Dermis microvascular lymphatic vessel endothelial cell (primary cell): Measurements from ENCODE around the gene TLCD1. TPM values are rescaled to one million over a fixed set of nuclear protein-coding genes. Genes with fewer than 3 reads are reported as not detected.

ENCODE experiments used
- DNase-seq, 2 donors: peaks; one replicate each; pipeline versions ENCODE4 v3.0.0 to v3.0.0-alpha.2; 2010; ENCODE audit warnings: low read depth in 2 of 2
- total RNA-seq: library from RNA; depleted of rRNA; stranded (reverse); fragments of >200 nt; gene quantifications from 2 replicates; pipeline ENCODE4 v1.2.1, GENCODE V29; 2014

Gene TLCD1
- 0.89 and 1.5 TPM in 2 replicates for total RNA-seq

- peak in 1 of 2 donors; percentile 50 for DNase-seq
Measured at GRCh38 chr17:28726226-28726626, at the start of gene TLCD1. Gene TLCD1, minus strand, starts transcription at chr17:28726233. Its CDS starts 136 bp downstream, at chr17:28726097.

GRCh38 chr17:28774206-28774605, 48.2 kb upstream of the TLCD1 start:
- no peak for DNase-seq

GRCh38 chr17:28773736-28774135, 47.7 kb upstream of the TLCD1 start:
- DNase-seq: no peak

DNA sequence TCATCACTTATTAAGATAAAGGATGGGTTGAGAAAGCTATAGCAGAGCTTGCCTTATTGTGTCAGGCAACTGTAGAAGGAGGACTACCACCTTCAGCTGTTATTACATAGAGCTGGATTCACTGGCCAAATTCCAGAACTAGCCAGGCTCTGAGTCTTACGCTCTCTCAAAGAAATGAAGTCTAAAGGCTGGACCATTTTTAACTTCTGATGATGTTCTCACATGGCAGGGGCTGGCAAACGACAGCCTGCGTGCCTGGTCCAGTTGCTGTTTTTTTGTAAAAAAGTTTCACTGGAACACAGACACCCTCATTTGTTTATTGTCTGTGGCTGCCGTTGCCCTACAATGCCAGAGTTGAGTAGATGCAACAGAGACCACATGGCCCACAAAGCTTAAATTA, 39.0 kb upstream of the TLCD1 start:
- no peak for DNase-seq

- DNase-seq: peak; percentile 55 to 77
Measured at GRCh38 chr17:28763804-28764266, 37.8 kb upstream of the TLCD1 start.

GRCh38 chr17:28763137-28763799, 37.2 kb upstream of the TLCD1 start:
- no peak for DNase-seq

DNA sequence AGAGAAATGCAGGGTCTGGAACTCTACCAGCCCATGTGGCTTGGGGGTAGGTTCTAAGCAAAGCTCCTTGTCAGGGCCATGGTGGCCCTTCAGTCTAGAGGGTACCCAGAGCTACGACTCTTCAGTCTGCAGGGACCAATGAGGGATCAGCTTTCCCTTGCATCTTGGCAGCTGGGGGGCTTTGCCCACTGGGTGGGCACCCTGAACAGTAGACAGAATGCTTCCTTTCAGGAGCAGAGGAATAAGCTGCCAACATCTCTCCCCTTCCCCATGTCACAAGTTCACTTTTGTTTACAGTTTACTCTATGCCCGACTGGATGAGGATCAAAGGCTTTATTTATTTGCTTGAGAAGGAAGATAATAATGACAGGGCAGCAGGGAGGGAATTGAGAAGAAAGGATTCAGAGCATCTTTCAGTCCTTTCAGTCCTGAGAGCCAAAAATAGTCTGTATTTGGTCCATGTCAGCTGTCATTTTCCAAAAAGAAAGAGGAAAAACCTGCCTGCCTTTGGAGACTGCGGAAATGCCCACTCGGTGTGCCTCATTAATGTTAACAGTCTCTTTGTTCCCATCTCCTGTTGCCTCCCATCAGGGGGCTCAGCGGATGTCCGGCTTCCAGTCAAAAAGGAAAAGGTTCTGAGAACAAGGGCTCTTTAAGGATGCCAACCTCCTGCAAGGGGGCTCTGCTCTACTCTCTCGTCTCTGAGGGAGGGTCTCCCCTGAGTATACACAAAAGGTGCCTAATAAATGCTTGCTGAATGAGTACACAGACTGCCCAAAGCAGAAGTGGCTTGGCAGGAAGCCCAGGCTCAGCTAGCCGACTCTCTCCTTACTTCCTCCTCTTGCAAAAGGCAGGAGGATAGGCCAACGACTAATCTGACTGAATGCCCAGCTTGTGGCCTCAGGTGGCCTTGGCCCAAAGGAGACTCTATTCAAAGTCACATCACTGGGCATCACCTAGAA, 34.8 kb upstream of the TLCD1 start:
- DNase-seq: peak in 1 of 2 donors; percentile 63

DNA sequence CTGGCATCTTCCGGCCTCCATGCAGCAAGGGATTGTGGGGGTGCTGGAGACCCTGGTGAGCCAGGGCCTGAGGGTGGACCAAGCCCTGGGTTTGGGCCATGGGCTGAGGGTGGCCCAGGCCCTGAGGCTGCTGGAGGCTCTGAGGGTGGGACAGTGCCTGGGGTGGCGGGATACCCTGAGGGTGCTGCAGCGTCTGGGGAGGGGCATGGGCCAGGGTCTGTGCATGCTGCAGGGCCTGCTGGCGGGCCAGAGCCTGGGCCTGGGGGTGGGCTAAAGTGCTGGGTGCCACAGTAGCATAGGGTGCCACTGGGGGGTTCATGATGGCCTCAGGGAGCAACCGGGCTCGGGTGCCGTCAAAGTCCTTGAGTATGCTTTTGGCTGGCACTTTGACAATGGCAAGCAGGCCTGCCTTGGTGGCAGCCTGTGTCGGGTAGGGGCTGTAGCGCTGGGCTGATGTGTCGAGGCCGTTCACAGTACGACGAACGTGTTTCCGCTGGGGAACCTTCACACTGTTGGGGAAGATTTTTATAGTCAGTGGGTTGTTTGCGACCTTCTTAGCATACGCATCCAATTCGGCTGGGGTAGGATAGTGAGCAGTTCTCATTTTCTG, 33.3 kb upstream of the TLCD1 start:
- no peak for DNase-seq

DNA sequence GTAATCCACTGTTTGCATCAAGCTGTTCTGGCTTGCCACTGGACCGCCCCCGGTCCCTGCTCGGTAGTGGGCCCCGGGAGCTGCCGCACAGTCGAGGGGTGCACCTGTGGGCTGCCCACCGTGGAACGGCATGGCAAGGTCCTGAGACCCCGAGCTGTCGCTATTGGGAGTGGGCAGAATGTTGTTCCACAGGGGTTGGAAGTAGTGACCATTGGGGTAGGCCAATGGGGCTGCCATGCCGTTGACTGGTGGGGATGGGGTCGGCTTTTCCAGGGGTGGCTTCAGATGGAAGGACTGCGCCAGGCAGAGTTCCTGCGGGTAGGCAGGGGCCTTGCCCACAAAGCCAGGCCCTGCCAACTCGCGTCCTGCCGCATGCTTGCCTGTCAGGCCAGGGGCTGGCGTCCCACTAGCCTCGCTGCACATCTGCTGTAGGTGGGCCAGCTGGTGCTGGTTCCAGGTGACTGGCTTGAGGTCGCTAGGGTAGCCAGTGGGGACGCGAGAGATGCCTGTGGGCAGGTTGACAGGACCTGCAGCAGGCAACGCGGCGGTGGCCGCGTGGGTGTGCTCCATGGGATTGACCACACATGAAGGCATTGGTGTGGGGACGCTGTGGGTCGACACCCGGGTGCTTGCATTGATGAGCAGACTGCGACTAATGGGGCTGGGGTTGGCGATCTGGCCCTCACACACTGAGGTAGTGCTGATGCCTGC, 32.5 kb upstream of the TLCD1 start:
- no peak for DNase-seq

GRCh38 chr17:28756049-28756804, 30.2 kb upstream of the TLCD1 start:
- no peak for DNase-seq

DNA sequence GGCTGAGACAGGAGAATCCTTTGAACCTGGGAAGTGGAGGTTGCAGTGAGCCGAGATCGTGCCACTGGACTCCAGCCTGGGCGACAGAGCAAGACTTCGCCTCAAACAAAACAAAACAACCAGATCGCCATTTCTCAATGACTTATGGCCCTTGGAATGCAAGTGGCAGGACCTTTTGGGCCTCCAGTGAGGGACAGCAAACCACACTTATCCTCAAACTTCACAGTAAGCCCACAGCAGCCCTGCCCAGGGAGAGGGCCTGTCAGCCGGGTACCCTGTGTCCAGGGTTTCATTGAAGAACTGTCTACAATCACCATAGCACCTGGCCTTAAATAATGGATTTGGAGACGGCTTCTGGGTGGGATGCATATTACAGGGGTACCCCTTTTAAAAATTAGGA, 29.5 kb upstream of the TLCD1 start:
- no peak for DNase-seq

GRCh38 chr17:28751600-28752366, 25.8 kb upstream of the TLCD1 start:
- DNase-seq: no peak

- DNase-seq: peak; percentile 85 to 92
Measured at GRCh38 chr17:28750178-28751047, 24.4 kb upstream of the TLCD1 start.

GRCh38 chr17:28749516-28750177, 23.6 kb upstream of the TLCD1 start:
- no peak for DNase-seq

DNA sequence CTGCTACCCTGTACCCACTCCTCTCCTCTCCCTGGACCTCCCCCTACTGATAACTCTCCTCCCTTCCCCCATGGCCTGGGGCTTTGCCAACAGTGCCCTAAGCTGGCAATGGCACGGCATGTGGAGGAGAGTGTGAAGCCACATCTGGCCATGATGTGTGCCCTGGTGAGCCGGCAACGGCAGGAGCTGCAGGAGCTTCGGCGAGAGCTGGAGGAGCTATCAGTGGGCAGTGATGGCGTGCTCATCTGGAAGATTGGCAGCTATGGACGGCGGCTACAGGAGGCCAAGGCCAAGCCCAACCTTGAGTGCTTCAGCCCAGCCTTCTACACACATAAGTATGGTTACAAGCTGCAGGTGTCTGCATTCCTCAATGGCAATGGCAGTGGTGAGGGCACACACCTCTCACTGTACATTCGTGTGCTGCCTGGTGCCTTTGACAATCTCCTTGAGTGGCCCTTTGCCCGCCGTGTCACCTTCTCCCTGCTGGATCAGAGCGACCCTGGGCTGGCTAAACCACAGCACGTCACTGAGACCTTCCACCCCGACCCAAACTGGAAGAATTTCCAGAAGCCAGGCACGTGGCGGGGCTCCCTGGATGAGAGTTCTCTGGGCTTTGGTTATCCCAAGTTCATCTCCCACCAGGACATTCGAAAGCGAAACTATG, 23.0 kb upstream of the TLCD1 start:
- no peak for DNase-seq

- DNase-seq: no peak
Measured at GRCh38 chr17:28747801-28748750, 22.0 kb upstream of the TLCD1 start.
